NT2/D1 (cell line): Measurements from ENCODE around the gene GGTLC2.
"Not testable (repeated sequence)": the region's sequence is repeated elsewhere in the genome, so short reads cannot be mapped to it uniquely, and the experiment has no call there.

Experiments
- DNase-seq: peaks from one replicate; pipeline ENCODE4 v3.0.0-alpha.2; 2011; ENCODE audit warnings: low read depth, low spot score
- H3K27me3 ChIP-seq: 2 replicates; pipeline ENCODE4 v1.6.0; 2011; ENCODE audit warnings: mild to moderate bottlenecking; ENCODE audit not compliant: insufficient read length, insufficient read depth
- H3K36me3 ChIP-seq: 2 replicates; pipeline ENCODE4 v1.6.1; 2011; ENCODE audit warnings: mild to moderate bottlenecking, low read length, mixed read lengths; ENCODE audit not compliant: insufficient read depth, insufficient read length
- H3K4me1 ChIP-seq: 2 replicates; pipeline ENCODE4 v1.5.1; 2011; ENCODE audit not compliant: insufficient read depth, insufficient read length
- H3K4me3 ChIP-seq: 2 replicates; pipeline ENCODE4 v1.5.1; 2011; ENCODE audit warnings: low read depth; ENCODE audit not compliant: insufficient read length
- H3K9ac ChIP-seq: 2 replicates; pipeline ENCODE4 v1.6.0; 2011; ENCODE audit warnings: low read depth; ENCODE audit not compliant: insufficient read length
- H3K9me3 ChIP-seq: 2 replicates; pipeline ENCODE4 v1.5.1; 2011; ENCODE audit warnings: mild to moderate bottlenecking, low read length; ENCODE audit not compliant: insufficient read depth
- SUZ12 ChIP-seq: IDR thresholded peaks from 2 replicates; pipeline ENCODE4 v1.6.1; 2011; ENCODE audit not compliant: insufficient read length, insufficient read depth; ENCODE audit errors: extremely low read depth
- YY1 ChIP-seq: IDR thresholded peaks from 2 replicates; pipeline ENCODE4 v1.6.1; 2011; ENCODE audit not compliant: insufficient read length, insufficient read depth
- ZNF274 ChIP-seq: IDR thresholded peaks from 2 replicates; pipeline ENCODE4 v1.6.1; 2011; ENCODE audit warnings: mild to moderate bottlenecking, low read depth, low read length

GGTLC2 gene

DNA sequence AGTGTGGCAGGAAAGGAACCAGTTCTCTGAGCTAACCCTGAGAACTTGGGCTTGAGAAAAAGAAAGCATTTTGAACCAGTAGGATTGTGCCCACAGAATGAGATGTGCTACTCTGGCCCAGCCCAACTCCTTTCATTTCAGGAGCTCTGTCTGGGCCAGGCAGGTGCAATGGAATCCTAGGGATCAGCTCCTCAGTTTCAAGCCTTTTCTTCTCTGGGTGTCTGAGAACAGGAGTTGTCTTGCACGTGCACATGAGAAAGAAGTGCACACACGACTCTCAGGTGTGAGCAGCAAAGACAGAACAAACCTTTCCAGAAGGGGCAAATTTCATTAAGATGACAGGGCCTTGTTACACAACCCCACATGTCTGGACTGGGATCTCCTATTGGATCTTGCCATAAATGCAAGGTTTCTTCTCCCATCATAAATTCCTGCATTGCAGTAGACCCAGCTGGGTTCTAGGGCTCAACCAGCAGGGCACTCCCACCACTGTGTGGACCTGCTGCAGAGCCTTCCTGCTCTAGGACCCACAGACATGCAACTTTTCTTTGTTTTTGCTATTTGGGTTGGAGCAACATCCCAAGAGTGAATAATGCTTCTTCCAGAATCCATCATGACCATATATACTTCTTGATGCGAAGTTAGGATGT is 24.5 kb upstream of the GGTLC2 start:
- peaks cover 66% of the 10 kb centered on the region for H3K27me3 ChIP-seq
- TF ChIP-seq YY1 (no peak), SUZ12 (no peak), ZNF274 (no peak)
- DNase-seq, result no peak
- H3K9ac ChIP-seq, result no peak overlapping the region
- no peaks in the 10 kb centered on the region for H3K9me3 ChIP-seq
- H3K36me3 ChIP-seq, result no peaks in the 10 kb centered on the region
- no peak overlapping the region for H3K4me3 ChIP-seq
- no peaks in the 10 kb centered on the region for H3K4me1 ChIP-seq

DNA sequence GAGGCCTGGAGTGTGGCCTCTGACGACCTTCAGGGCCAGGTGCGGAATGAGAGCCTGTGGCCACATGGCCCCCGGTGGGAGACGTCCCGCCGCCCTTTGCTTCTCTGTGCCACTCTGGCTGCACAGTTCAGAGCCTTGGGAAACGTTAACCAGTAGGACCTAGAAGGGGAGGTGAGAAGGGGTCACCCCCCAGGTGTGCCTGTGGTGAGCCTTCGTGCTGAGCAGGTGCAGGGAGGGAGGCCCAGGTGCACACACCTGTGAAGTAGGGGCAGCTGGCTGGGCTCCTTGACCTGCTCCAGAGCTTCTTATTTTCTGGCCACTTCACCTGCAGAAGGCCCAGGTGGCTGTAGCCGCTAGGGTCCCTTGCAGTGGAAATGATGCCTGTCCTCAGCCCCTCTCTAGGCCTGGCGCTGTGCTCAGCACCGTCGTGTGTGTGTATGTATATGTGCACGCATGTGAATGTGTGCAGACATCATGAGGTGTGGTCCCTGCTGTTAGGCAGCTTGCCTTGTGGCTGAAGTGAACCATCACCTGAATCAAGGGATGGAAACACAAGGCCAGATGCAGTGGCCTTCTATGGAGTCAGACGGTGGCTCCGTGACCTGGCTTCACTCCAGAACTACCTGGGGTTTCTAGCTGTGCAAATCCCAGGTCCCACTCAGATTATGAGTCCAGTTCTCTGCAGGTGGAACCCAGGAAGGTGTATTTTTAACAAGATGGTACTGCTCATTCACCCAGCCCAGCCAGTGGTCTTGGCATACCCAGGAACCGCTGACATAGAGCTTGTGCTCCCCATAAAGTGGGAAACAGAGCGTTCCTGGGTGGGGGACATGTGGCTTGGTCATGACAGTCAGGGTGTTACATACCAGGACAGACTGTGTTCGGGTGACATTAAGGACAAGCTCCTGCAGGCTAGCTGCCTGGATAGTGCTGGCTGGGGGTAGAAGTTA is 15.6 kb upstream of the GGTLC2 start:
- not testable (repeated sequence) for H3K9me3 ChIP-seq, H3K9ac ChIP-seq, H3K36me3 ChIP-seq, H3K4me3 ChIP-seq, H3K4me1 ChIP-seq, DNase-seq
- H3K27me3 ChIP-seq, result peaks cover 21% of the 10 kb centered on the region

GRCh38 chr22:22631223-22631652 is 13.2 kb upstream of the GGTLC2 start:
- not testable (repeated sequence) for DNase-seq, H3K9me3 ChIP-seq, H3K36me3 ChIP-seq, H3K4me3 ChIP-seq, H3K4me1 ChIP-seq, H3K9ac ChIP-seq
- peaks cover 12% of the 10 kb centered on the region for H3K27me3 ChIP-seq

GRCh38 chr22:22632226-22632625 is 12.2 kb upstream of the GGTLC2 start:
- not testable (repeated sequence) for H3K4me1 ChIP-seq, H3K27me3 ChIP-seq, DNase-seq, H3K9ac ChIP-seq, H3K4me3 ChIP-seq, H3K9me3 ChIP-seq, H3K36me3 ChIP-seq

DNA sequence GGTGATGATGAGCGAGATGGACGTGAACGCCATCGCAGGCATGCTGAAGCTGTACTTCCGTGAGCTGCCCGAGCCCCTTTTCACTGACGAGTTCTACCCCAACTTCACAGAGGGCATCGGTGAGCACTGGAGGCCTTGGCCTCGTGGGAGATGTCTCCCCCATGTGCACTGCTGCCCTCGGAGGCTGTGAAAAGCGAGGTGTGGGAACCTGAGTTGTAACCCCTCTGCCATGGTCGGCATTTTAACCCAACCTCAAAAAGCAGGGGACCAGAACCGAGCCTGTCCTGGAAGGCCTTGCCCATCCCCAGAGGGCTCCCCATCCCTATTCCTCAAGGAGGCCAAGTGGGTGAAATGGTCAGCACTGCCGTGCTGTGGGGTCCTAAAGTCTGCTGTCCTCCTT is 10.9 kb upstream of the GGTLC2 start:
- H3K9me3 ChIP-seq, H3K4me3 ChIP-seq, DNase-seq, H3K27me3 ChIP-seq, H3K4me1 ChIP-seq, H3K9ac ChIP-seq, H3K36me3 ChIP-seq: not testable (repeated sequence)

- not testable (repeated sequence) for DNase-seq, H3K27me3 ChIP-seq, H3K4me3 ChIP-seq, H3K36me3 ChIP-seq, H3K4me1 ChIP-seq, H3K9me3 ChIP-seq, H3K9ac ChIP-seq
Observed at GRCh38 chr22:22636260-22636659, 8.2 kb upstream of the GGTLC2 start.

- not testable (repeated sequence) for DNase-seq, H3K4me1 ChIP-seq, H3K9me3 ChIP-seq, H3K9ac ChIP-seq, H3K27me3 ChIP-seq, H3K36me3 ChIP-seq, H3K4me3 ChIP-seq
Observed at GRCh38 chr22:22638313-22638712, 6.1 kb upstream of the GGTLC2 start.

DNA sequence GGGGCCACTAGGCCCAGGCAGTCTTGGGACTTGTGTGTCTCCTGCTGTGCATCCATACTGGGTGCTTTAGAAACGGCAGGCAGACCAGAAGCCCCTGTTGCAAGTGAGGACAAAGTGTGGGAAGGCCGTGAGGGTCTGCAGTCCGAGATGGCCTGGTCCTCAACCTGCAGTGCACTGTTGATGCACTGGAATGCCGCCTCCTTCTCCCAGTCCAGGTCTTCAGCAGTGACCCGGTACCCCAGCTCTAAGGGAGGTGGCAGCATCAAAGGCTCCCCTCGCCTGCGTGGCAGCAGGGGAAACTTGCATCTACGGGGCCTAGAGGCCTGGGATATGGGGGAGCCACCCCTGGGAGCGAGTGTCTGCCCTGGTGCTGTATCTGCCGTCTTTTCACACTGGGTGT is 2.2 kb upstream of the GGTLC2 start:
- not testable (repeated sequence) for H3K9ac ChIP-seq, H3K4me1 ChIP-seq, H3K36me3 ChIP-seq, DNase-seq, H3K4me3 ChIP-seq, H3K9me3 ChIP-seq, H3K27me3 ChIP-seq

DNA sequence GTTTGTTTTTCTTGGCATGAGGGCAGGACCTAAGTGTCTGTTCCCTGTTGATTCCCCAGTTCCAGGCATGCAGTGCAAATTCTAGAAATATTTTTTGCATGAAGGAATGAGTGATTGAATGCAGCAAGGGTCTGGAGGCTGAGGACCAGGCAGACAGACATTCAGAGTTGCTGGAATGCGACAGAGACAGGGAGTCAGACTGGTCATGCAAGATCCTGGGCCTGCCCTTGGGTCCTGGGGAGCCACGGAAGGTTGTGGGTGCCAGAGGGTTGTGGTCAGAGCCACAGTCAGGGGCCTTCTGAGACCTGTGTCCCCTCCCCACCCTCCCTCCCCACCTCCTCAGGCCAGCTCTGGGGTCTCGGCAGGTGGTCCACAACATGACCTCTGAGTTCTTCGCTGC is 1.6 kb downstream of the GGTLC2 start:
- not testable (repeated sequence) for H3K36me3 ChIP-seq, H3K9ac ChIP-seq, H3K9me3 ChIP-seq, H3K4me1 ChIP-seq, DNase-seq, H3K4me3 ChIP-seq, H3K27me3 ChIP-seq

DNA sequence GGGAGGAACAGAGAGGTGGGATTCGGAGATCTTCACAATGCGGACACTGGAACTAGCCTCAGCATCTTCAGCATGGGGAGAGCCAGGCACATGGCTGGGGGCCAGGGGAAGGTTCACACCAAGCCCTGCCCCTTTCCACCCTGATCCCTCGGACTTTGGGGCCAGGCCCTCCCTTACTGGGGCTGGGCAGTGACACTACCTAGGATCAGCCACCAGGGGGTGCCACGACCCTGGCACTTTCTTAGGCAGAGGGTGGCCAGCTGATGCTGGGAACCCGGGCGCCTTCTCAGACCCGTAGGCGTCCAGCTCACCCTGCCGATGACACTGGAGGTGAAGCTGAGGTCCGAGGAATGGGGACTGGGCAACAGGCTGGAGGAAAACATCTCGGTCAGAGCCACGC is 3.5 kb downstream of the GGTLC2 start:
- not testable (repeated sequence) for H3K9ac ChIP-seq, H3K4me3 ChIP-seq, H3K9me3 ChIP-seq, H3K27me3 ChIP-seq, DNase-seq, H3K4me1 ChIP-seq, H3K36me3 ChIP-seq

- H3K9ac ChIP-seq, H3K9me3 ChIP-seq, H3K36me3 ChIP-seq, H3K27me3 ChIP-seq, H3K4me3 ChIP-seq, DNase-seq, H3K4me1 ChIP-seq: not testable (repeated sequence)
Observed at GRCh38 chr22:22648863-22649536, 4.6 kb downstream of the GGTLC2 start.
